Psoas muscle (tissue), 8 donors: ENCODE results near the gene GRK7. TPM values are rescaled to one million over a fixed set of nuclear protein-coding genes. Genes with fewer than 3 reads are reported as not detected.

Source experiments
- ATAC-seq, 4 donors: fragments of 200-7000 bp; cut with Tn5 transposase; one replicate each; pipeline ENCODE4 v1.9.1; 2020; ENCODE audit warnings: moderate library complexity in 3 of 4, mild to moderate bottlenecking in 2 of 4
- DNase-seq, 2 donors: peaks; one replicate each; pipeline ENCODE4 v3.0.0-alpha.2; 2020
- H3K27ac ChIP-seq: fragments of 200-600 bp; one replicate; pipeline ENCODE4 v1.8.0; 2022
- H3K27me3 ChIP-seq, 3 donors: fragments of 200-600 bp in 1 of 3; one replicate each; pipeline versions ENCODE4 v1.6.1 to v1.8.0; 2013 to 2022; ENCODE audit warnings: low read length in 2 of 3, mild to moderate bottlenecking in 2 of 3, moderate library complexity in 1 of 3; ENCODE audit not compliant: insufficient read depth in 3 of 3
- H3K36me3 ChIP-seq, 2 donors: fragments of 200-600 bp in 1 of 2; one replicate each; pipeline versions ENCODE4 v1.6.1 to v1.8.0; 2013 to 2022; ENCODE audit warnings: low read depth in 1 of 2, mild to moderate bottlenecking in 1 of 2, moderate library complexity in 1 of 2; ENCODE audit not compliant: insufficient read depth in 1 of 2
- H3K4me1 ChIP-seq: fragments of 200-600 bp; one replicate; pipeline ENCODE4 v1.8.0; 2022
- H3K4me3 ChIP-seq: fragments of 200-600 bp; one replicate; pipeline ENCODE4 v1.8.0; 2022; ENCODE audit warnings: mild to moderate bottlenecking
- H3K9me3 ChIP-seq: fragments of 200-600 bp; one replicate; pipeline ENCODE4 v1.8.0; 2022
- WGBS, 3 donors: extraction: QIAGEN DNeasy Blood & Tissue Kit; methylation state at CpG; one replicate each; pipeline versions ENCODE4 v1.1.6 to v1.1.7; 2013; 5-methylcytosine and 5-hydroxymethylcytosine counted together
- intact Hi-C, 2 donors: fragments of 100-400 bp; cut with DNase I; formaldehyde crosslinking; loops; one replicate each; pipeline versions ENCODE4 v1.11.0 to v1.14.2; 2022
- polyA plus RNA-seq, 3 donors: library from polyadenylated mRNA; stranded (reverse); fragments of 200-250 nt; gene quantifications; one replicate each; pipeline ENCODE4 v1.2.3, GENCODE V29; 2013
- total RNA-seq, 4 donors: library from RNA; stranded (reverse); fragmentation: NEBNext Ultra II Directional in 2 of 4; extraction: Animal tissue kit (Norgen Biotek cat#: 25700) in 2 of 4; gene quantifications; one replicate each; pipeline versions ENCODE4 v1.2.1 to v1.2.4, GENCODE V29; 2021 to 2023
- TF ChIP-seq, protein P1 (sequence below): fragments of 200-600 bp; IDR thresholded peaks from one replicate; pipeline ENCODE4 v1.8.0; 2022; ENCODE audit warnings: antibody characterized with exemption
- donor health status: healthy with polysubstance abuse.
- donor health status: DM: no; HTN: no; CAD: no; lungs with moderate emphysema.
- donor health status: Bipolar disorder and iron deficiency.
- donor health status: healthy.
- donor health status: DM: yes; HTN: yes; CAD: no.
- donor health status: DM: no; HTN: no; CAD: no.
- donor health status: DM: no; HTN: no; CAD: no.
- donor health status: DM: yes; HTN: yes; CAD: no.

The GRK7 gene
- total and polyA plus RNA-seq, 7 donors = 0.04 to 0.64 (median 0.11) TPM; not detected in 3

DNA sequence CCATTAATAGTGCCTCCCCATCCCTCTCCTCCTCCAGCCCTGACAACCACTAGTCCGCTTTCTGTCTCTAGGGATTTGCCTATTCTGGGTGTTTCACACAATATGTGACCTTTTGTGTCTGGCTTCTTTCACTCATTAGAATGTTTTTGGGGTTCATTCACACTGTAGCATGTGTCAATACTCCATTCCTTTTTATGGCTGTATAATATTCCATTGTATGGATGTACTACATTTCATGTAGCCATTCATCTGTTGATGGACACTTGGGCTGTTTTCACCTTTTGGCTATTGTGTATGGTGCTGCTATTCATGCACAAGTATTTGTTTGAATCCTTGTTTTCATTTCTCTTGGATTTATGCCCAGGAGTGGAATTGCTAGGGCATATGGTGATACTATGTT lies 16.5 kb downstream of the GRK7 start:
- H3K36me3 ChIP-seq = no peaks in the 10 kb centered on the region
- H3K27me3 ChIP-seq = no peaks in the 10 kb centered on the region
- no peaks in the 10 kb centered on the region for H3K4me1 ChIP-seq
- no peak for DNase-seq
- H3K9me3 ChIP-seq = no peaks in the 10 kb centered on the region
- no peak overlapping the region for H3K27ac ChIP-seq
- H3K4me3 ChIP-seq = no peak overlapping the region
- ATAC-seq = no peak
- intact Hi-C loops = no loop called here
- TF ChIP-seq, protein P1, sequence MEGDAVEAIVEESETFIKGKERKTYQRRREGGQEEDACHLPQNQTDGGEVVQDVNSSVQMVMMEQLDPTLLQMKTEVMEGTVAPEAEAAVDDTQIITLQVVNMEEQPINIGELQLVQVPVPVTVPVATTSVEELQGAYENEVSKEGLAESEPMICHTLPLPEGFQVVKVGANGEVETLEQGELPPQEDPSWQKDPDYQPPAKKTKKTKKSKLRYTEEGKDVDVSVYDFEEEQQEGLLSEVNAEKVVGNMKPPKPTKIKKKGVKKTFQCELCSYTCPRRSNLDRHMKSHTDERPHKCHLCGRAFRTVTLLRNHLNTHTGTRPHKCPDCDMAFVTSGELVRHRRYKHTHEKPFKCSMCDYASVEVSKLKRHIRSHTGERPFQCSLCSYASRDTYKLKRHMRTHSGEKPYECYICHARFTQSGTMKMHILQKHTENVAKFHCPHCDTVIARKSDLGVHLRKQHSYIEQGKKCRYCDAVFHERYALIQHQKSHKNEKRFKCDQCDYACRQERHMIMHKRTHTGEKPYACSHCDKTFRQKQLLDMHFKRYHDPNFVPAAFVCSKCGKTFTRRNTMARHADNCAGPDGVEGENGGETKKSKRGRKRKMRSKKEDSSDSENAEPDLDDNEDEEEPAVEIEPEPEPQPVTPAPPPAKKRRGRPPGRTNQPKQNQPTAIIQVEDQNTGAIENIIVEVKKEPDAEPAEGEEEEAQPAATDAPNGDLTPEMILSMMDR = no peak
- 89 to 100% (median 94%) methylated on average over 1 of the region's 1 CpG for WGBS, 3 donors

DNA sequence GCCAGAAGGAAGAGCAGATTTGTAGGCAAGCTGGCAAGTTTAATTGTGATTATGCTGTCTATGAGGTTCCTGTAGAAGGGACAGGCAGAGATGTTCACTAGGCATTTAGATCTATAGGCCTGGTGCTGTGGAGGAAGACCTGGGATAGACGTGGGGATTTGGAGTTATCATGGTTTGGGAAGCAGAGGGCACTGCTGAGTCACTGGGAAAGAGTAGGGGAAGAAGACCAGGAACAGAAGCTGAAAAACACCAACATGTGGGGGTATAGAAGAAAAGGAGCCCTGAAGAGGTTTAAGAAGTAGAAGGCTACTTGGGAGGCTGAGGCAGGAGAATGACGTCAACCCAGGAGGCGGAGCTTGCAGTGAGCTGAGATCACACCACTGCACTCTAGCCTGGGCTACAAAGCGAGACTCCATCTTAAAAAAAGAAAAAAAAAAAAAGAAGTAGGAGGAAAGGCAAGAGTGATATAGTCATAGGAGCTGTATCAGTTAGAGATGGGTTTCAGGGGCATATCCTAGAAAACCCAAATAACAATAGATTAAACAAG lies 19.3 kb downstream of the GRK7 start:
- 47 to 62% (median 56%) methylated on average over 4 of the region's 4 CpGs for WGBS, 3 donors

DNA sequence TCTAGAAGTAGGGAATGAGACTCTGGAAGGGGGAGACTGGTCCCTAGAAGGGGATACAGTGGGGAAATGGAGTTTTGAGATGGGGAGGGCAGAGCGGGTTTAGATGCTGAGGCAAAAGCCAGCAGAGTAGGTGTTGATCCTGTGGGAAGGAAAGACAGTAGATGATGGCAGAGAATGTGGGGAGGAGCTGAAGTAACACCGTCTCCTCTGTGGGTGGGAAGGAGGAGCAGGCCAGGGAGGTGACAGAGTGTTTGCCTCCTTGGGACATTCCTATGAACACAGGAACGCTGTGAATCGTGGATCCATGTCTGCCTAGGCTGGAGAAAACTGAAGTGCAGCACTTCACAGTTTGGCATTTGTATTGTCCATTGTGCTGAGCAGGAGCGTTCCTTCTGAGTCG lies 20.4 kb downstream of the GRK7 start:
- intact Hi-C loops = no loop called here
- Histone ChIP-seq H3K9me3 (no peaks in the 10 kb centered on the region), H3K27me3 (no peaks in the 10 kb centered on the region), H3K36me3 (no peaks in the 10 kb centered on the region), H3K4me1 (no peaks in the 10 kb centered on the region), H3K4me3 (no peak overlapping the region), H3K27ac (no peak overlapping the region)
- DNase-seq = no peak
- TF ChIP-seq, protein P1 = no peak
- no peak for ATAC-seq
- WGBS, 3 donors = 84 to 94% (median 85%) methylated on average over 6 of the region's 6 CpGs

More for the DNA sequence above, 19.3 kb downstream of the GRK7 start:
- no peak overlapping the region for H3K27ac ChIP-seq
- H3K36me3 ChIP-seq = no peaks in the 10 kb centered on the region
- intact Hi-C loops = no loop called here
- DNase-seq (no peak), ATAC-seq (no peak)
- no peak overlapping the region for H3K4me3 ChIP-seq
- H3K27me3 ChIP-seq = no peaks in the 10 kb centered on the region
- H3K9me3 ChIP-seq = no peaks in the 10 kb centered on the region
- no peaks in the 10 kb centered on the region for H3K4me1 ChIP-seq
- TF ChIP-seq, protein P1 = peak; percentile 6

DNA sequence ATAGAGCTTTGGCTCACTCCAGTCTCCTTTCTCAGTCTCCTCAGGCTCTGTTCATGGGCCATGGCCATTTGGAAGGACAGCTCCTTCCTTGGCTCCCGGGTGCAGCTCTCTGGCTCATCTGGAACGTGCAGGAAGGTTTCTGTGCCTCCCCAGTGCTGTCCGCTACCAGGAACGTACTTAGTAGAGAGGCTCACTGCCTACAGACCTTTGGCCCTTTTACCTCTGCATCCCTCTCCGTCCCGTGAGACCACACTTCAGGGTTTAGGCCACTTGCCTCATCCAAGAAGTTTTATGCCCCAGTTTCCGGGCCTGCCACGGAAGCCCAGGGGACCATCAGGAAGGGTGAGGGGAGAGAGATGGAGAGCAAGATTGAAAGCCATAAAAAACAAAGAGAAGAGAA lies 20.9 kb downstream of the GRK7 start:
- no peak for ATAC-seq
- intact Hi-C loops = no loop called here

More for the DNA sequence above, 20.9 kb downstream of the GRK7 start:
- no peaks in the 10 kb centered on the region for H3K4me1 ChIP-seq
- no peak overlapping the region for H3K27ac ChIP-seq
- no peaks in the 10 kb centered on the region for H3K36me3 ChIP-seq
- TF ChIP-seq, protein P1 = no peak
- DNase-seq = no peak
- WGBS, 3 donors = 80 to 85% (median 84%) methylated on average over 8 of the region's 8 CpGs
- H3K9me3 ChIP-seq = no peaks in the 10 kb centered on the region
- no peaks in the 10 kb centered on the region for H3K27me3 ChIP-seq
- no peak overlapping the region for H3K4me3 ChIP-seq
